Smooth muscle cell (in vitro differentiated cells): Measurements from ENCODE around the gene RNF41. TPM values are rescaled to one million over a fixed set of nuclear protein-coding genes. Genes with fewer than 3 reads are reported as not detected.
A peak's percentile ranks its signal among the peaks of the same experiment; 100 is the strongest.

Experiments
- DNase-seq: peaks from one replicate; lab custom pipeline; 2025; ENCODE audit not compliant: unreplicated experiment; lab: John Stamatoyannopoulos, UW
- H2AFZ ChIP-seq: fragments of 200-600 bp; sonication (generic); 2 replicates; pipeline ENCODE4 v1.6.0; 2016; ENCODE audit warnings: antibody characterized with exemption, low read depth, mild to moderate bottlenecking
- H3F3A ChIP-seq: fragments of 200-600 bp; sonication (generic); 2 replicates; pipeline ENCODE4 v1.6.0; 2017; ENCODE audit warnings: antibody characterized with exemption, low read depth
- H3K27ac ChIP-seq: fragments of 200-600 bp; sonication (generic); 2 replicates; pipeline ENCODE4 v1.5.1; 2016; ENCODE audit warnings: low read depth, mild to moderate bottlenecking
- H3K27me3 ChIP-seq: fragments of 200-600 bp; sonication (generic); 2 replicates; pipeline ENCODE4 v1.6.1; 2016; ENCODE audit warnings: low read depth, mild to moderate bottlenecking
- H3K36me3 ChIP-seq: fragments of 200-600 bp; sonication (generic); 2 replicates; pipeline ENCODE4 v1.5.1; 2016; ENCODE audit warnings: low read depth
- H3K4me1 ChIP-seq: fragments of 200-600 bp; sonication (generic); 2 replicates; pipeline ENCODE4 v1.5.1; 2016; ENCODE audit warnings: low read depth
- H3K4me2 ChIP-seq: fragments of 200-600 bp; sonication (generic); 2 replicates; pipeline ENCODE4 v1.6.0; 2016; ENCODE audit warnings: mild to moderate bottlenecking
- H3K4me3 ChIP-seq: fragments of 200-600 bp; sonication (generic); 2 replicates; pipeline ENCODE4 v1.5.1; 2016; ENCODE audit warnings: mild to moderate bottlenecking
- H3K79me2 ChIP-seq: fragments of 200-600 bp; sonication (generic); 2 replicates; pipeline ENCODE4 v1.6.0; 2016; ENCODE audit warnings: low read depth, mild to moderate bottlenecking
- H3K9ac ChIP-seq: fragments of 200-600 bp; sonication (generic); 2 replicates; pipeline ENCODE4 v1.6.0; 2016; ENCODE audit warnings: low read depth
- H3K9me3 ChIP-seq: fragments of 200-600 bp; sonication (generic); replicated peaks from 2 replicates; pipeline ENCODE4 v1.5.1; 2016; ENCODE audit warnings: low read depth
- H4K20me1 ChIP-seq: fragments of 200-600 bp; sonication (generic); 2 replicates; pipeline ENCODE4 v1.6.0; 2016; ENCODE audit warnings: low read depth
- CTCF ChIP-seq: fragments of 200-600 bp; sonication (generic); IDR thresholded peaks from 2 replicates; pipeline ENCODE4 v1.5.1; 2017; ENCODE audit warnings: borderline replicate concordance, mild to moderate bottlenecking, antibody characterized with exemption; ENCODE audit not compliant: insufficient read depth, poor library complexity, severe bottlenecking
- WGBS: methylation state at CpG from one replicate; pipeline ENCODE4 v1.1.7; 2016; ENCODE audit warnings: low lambda C conversion rate; 5-methylcytosine and 5-hydroxymethylcytosine counted together
- polyA plus RNA-seq: library from polyadenylated mRNA; unstranded; fragments of >200 nt; fragmentation: Nextera tagmentation; extraction: Ambion mirVana; gene quantifications from 2 replicates; pipeline ENCODE4 v1.2.1, GENCODE V29; 2016
- total RNA-seq: library from RNA; depleted of rRNA; stranded (reverse); fragments of >200 nt; gene quantifications from 2 replicates; pipeline ENCODE4 v1.2.3, GENCODE V29; 2014

RNF41 gene
- total and polyA plus RNA-seq, 2 experiments from 2014 or later: 19.4 to 46.1 TPM

GRCh38 chr12:56229916-56230431 lies 8.3 kb upstream of the RNF41 start, which contains the start of gene SLC39A5:
Gene SLC39A5 (plus strand): TSS chr12:56230051. CDS start chr12:56231275, 1,224 bp downstream.
- Histone ChIP-seq H3K27ac (no peak within 1 kb of the TSS), H4K20me1 (no peaks in the 10 kb centered on the region), H3K79me2 (no peaks in the 10 kb centered on the region), H3K9ac (no peak within 1 kb of the TSS), H3F3A (peaks cover 4% of the 10 kb centered on the region), H3K27me3 (no peaks in the 10 kb centered on the region), H3K4me1 (peaks cover 1% of the 10 kb centered on the region), H3K4me2 (no peak within 1 kb of the TSS), H3K9me3 (no peaks in the 10 kb centered on the region), H3K36me3 (no peaks in the 10 kb centered on the region), H3K4me3 (peak within 1 kb of the TSS; percentile 24), H2AFZ (no peak within 1 kb of the TSS)
- no peak for DNase-seq
- TF ChIP-seq CTCF: no peak
- WGBS: 94% methylated on average over 3 of the region's 4 CpGs

- Histone ChIP-seq H3K9ac (no peak overlapping the region), H3K36me3 (no peaks in the 10 kb centered on the region), H3K27ac (no peak overlapping the region), H2AFZ (no peak overlapping the region), H3K9me3 (no peaks in the 10 kb centered on the region), H3K4me3 (no peak overlapping the region), H3F3A (peaks cover 4% of the 10 kb centered on the region), H3K27me3 (no peaks in the 10 kb centered on the region), H3K79me2 (no peaks in the 10 kb centered on the region), H3K4me2 (no peak overlapping the region), H3K4me1 (peaks cover 6% of the 10 kb centered on the region), H4K20me1 (no peaks in the 10 kb centered on the region)
- TF ChIP-seq CTCF: no peak
- 93% methylated on average over 7 of the region's 7 CpGs for WGBS
- DNase-seq: no peak
Measured at GRCh38 chr12:56229082-56229481, 7.4 kb upstream of the RNF41 start.

GRCh38 chr12:56224954-56225353 lies 3.2 kb upstream of the RNF41 start:
- H3K79me2 ChIP-seq: peaks cover 6% of the 10 kb centered on the region
- H3K4me1 ChIP-seq: peaks cover 18% of the 10 kb centered on the region
- no peak for DNase-seq
- H3K36me3 ChIP-seq: no peaks in the 10 kb centered on the region
- no peak for TF ChIP-seq CTCF
- no peak overlapping the region for H3K27ac ChIP-seq
- peaks cover 15% of the 10 kb centered on the region for H3F3A ChIP-seq
- no peaks in the 10 kb centered on the region for H3K9me3 ChIP-seq
- peak overlapping the region; percentile 81 for H3K4me3 ChIP-seq
- peak overlapping the region; percentile 75 for H3K9ac ChIP-seq
- 84% methylated on average over 11 of the region's 11 CpGs for WGBS
- H2AFZ ChIP-seq: no peak overlapping the region
- H3K4me2 ChIP-seq: peak overlapping the region; percentile 97
- no peaks in the 10 kb centered on the region for H3K27me3 ChIP-seq
- no peaks in the 10 kb centered on the region for H4K20me1 ChIP-seq

- Histone ChIP-seq H3K79me2 (peaks cover 13% of the 10 kb centered on the region), H3K9ac (peak within 1 kb of the TSS; percentile 75), H4K20me1 (no peaks in the 10 kb centered on the region), H2AFZ (peak within 1 kb of the TSS; percentile 77), H3K4me1 (peaks cover 18% of the 10 kb centered on the region), H3K4me3 (peak within 1 kb of the TSS; percentile 81), H3K27me3 (no peaks in the 10 kb centered on the region), H3F3A (peaks cover 15% of the 10 kb centered on the region), H3K27ac (peak within 1 kb of the TSS; percentile 98), H3K36me3 (no peaks in the 10 kb centered on the region), H3K4me2 (peak within 1 kb of the TSS; percentile 97), H3K9me3 (no peaks in the 10 kb centered on the region)
- TF ChIP-seq CTCF: peak; percentile 72
- DNase-seq: peak; percentile 92
- 4% methylated on average over 33 of the region's 41 CpGs for WGBS
Measured at GRCh38 chr12:56224102-56224701, 2.5 kb upstream of the RNF41 start, which contains the start of gene NABP2. Gene NABP2 (plus strand): TSS chr12:56224342. CDS start chr12:56224857, 515 bp downstream.
